Measurements from ENCODE around the gene IGFBP3.
"Not testable (repeated sequence)": the region's sequence is repeated elsewhere in the genome, so short reads cannot be mapped to it uniquely, and the experiment has no call there.

The IGFBP3 gene

GRCh38 chr7:45944058-45944457 lies 23.0 kb upstream of the IGFBP3 start:
- Histone ChIP-seq H3K27ac (ENCODE audit: insufficient read depth, low read length, poor library complexity, severe bottlenecking) (no peak overlapping the region), H3K36me3 (ENCODE audit: control insufficient read depth, insufficient read depth, low read length) (no peaks in the 10 kb centered on the region), H3K9me3 (ENCODE audit: control insufficient read depth, low read length) (no peaks in the 10 kb centered on the region), H3K27me3 (replicated peaks; ENCODE audit: control insufficient read depth, insufficient read depth, low read length, poor library complexity, severe bottlenecking) (no peaks in the 10 kb centered on the region), H3K4me1 (ENCODE audit: control insufficient read depth, insufficient read depth, low read length, poor library complexity, severe bottlenecking) (no peaks in the 10 kb centered on the region), H3K4me3 (ENCODE audit: insufficient read depth, low read depth, low read length, poor library complexity, severe bottlenecking) (no peak overlapping the region)
- DNase-seq, result no peak

DNA sequence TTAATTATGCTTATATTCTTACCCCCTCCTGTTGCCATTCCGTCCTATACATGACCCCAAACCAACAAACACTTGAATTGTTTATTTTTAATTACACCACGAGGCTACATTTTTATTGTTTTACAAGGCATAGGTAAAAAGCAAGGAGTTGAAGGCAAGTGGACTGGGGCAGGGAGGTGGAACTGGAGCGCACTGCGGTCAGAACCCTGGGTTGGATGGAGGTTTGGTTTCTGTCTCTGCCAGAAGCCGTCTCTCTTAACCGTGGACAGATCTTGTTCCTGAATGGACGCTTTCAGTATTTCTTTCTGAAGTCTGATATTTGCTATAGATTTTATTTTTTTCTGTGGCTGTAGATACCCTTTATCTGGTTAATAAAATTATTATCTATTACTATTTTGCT lies 19.9 kb upstream of the IGFBP3 start:
- Histone ChIP-seq H3K27me3 (replicated peaks; ENCODE audit: control insufficient read depth, insufficient read depth, low read length, poor library complexity, severe bottlenecking) (no peaks in the 10 kb centered on the region), H3K4me3 (ENCODE audit: insufficient read depth, low read depth, low read length, poor library complexity, severe bottlenecking) (peak overlapping the region; percentile 38), H3K27ac (ENCODE audit: insufficient read depth, low read length, poor library complexity, severe bottlenecking) (no peak overlapping the region), H3K4me1 (ENCODE audit: control insufficient read depth, insufficient read depth, low read length, poor library complexity, severe bottlenecking) (no peaks in the 10 kb centered on the region), H3K9me3 (ENCODE audit: control insufficient read depth, low read length) (no peaks in the 10 kb centered on the region), H3K36me3 (ENCODE audit: control insufficient read depth, insufficient read depth, low read length) (no peaks in the 10 kb centered on the region)
- no peak for DNase-seq

- H3K4me3 ChIP-seq (ENCODE audit: insufficient read depth, low read depth, low read length, poor library complexity, severe bottlenecking), result peak overlapping the region; percentile 38
- DNase-seq; H3K4me1 ChIP-seq (ENCODE audit: control insufficient read depth, insufficient read depth, low read length, poor library complexity, severe bottlenecking); H3K27ac ChIP-seq (ENCODE audit: insufficient read depth, low read length, poor library complexity, severe bottlenecking); H3K36me3 ChIP-seq (ENCODE audit: control insufficient read depth, insufficient read depth, low read length); H3K27me3 ChIP-seq (replicated peaks; ENCODE audit: control insufficient read depth, insufficient read depth, low read length, poor library complexity, severe bottlenecking); H3K9me3 ChIP-seq (ENCODE audit: control insufficient read depth, low read length): not testable (repeated sequence)
These were observed 19.2 kb upstream of the IGFBP3 start for GRCh38 chr7:45940237-45940781.

GRCh38 chr7:45939574-45939973 lies 18.5 kb upstream of the IGFBP3 start:
- Histone ChIP-seq H3K27ac (ENCODE audit: insufficient read depth, low read length, poor library complexity, severe bottlenecking) (no peak overlapping the region), H3K4me1 (ENCODE audit: control insufficient read depth, insufficient read depth, low read length, poor library complexity, severe bottlenecking) (no peaks in the 10 kb centered on the region), H3K9me3 (ENCODE audit: control insufficient read depth, low read length) (no peaks in the 10 kb centered on the region), H3K4me3 (ENCODE audit: insufficient read depth, low read depth, low read length, poor library complexity, severe bottlenecking) (no peak overlapping the region), H3K36me3 (ENCODE audit: control insufficient read depth, insufficient read depth, low read length) (no peaks in the 10 kb centered on the region), H3K27me3 (replicated peaks; ENCODE audit: control insufficient read depth, insufficient read depth, low read length, poor library complexity, severe bottlenecking) (no peaks in the 10 kb centered on the region)
- DNase-seq, result no peak

- Histone ChIP-seq H3K9me3 (ENCODE audit: control insufficient read depth, low read length) (no peaks in the 10 kb centered on the region), H3K4me3 (ENCODE audit: insufficient read depth, low read depth, low read length, poor library complexity, severe bottlenecking) (no peak overlapping the region), H3K36me3 (ENCODE audit: control insufficient read depth, insufficient read depth, low read length) (no peaks in the 10 kb centered on the region), H3K27ac (ENCODE audit: insufficient read depth, low read length, poor library complexity, severe bottlenecking) (no peak overlapping the region), H3K27me3 (replicated peaks; ENCODE audit: control insufficient read depth, insufficient read depth, low read length, poor library complexity, severe bottlenecking) (no peaks in the 10 kb centered on the region), H3K4me1 (ENCODE audit: control insufficient read depth, insufficient read depth, low read length, poor library complexity, severe bottlenecking) (no peaks in the 10 kb centered on the region)
- DNase-seq, result no peak
These were observed 17.7 kb upstream of the IGFBP3 start for GRCh38 chr7:45938626-45939302.

- Histone ChIP-seq H3K36me3 (ENCODE audit: control insufficient read depth, insufficient read depth, low read length) (no peaks in the 10 kb centered on the region), H3K4me1 (ENCODE audit: control insufficient read depth, insufficient read depth, low read length, poor library complexity, severe bottlenecking) (no peaks in the 10 kb centered on the region), H3K27ac (ENCODE audit: insufficient read depth, low read length, poor library complexity, severe bottlenecking) (no peak overlapping the region), H3K27me3 (replicated peaks; ENCODE audit: control insufficient read depth, insufficient read depth, low read length, poor library complexity, severe bottlenecking) (no peaks in the 10 kb centered on the region), H3K4me3 (ENCODE audit: insufficient read depth, low read depth, low read length, poor library complexity, severe bottlenecking) (no peak overlapping the region), H3K9me3 (ENCODE audit: control insufficient read depth, low read length) (no peaks in the 10 kb centered on the region)
- DNase-seq, result no peak
These were observed 16.8 kb upstream of the IGFBP3 start for GRCh38 chr7:45937862-45938261.

DNA sequence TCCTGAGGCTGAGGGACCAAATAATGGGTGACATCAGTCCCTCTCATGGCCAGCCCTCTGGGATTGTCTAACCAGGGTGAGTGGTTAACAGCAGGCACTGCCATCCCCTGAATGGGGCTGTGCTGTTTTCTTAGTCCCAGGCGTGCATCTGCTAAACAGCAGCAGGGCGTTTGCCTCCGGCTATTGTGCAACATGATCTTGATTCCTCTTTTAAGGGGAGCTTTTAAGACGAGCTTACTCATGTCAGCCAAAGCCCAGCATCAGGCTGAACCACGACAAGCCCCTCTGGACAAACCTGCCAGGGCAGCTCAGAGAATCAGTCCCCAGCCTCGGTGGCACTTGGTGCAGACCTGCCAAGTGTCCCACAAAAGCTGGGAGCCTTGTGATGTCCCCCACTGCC lies 16.2 kb upstream of the IGFBP3 start:
- Histone ChIP-seq H3K27me3 (replicated peaks; ENCODE audit: control insufficient read depth, insufficient read depth, low read length, poor library complexity, severe bottlenecking) (no peaks in the 10 kb centered on the region), H3K4me3 (ENCODE audit: insufficient read depth, low read depth, low read length, poor library complexity, severe bottlenecking) (no peak overlapping the region), H3K9me3 (ENCODE audit: control insufficient read depth, low read length) (no peaks in the 10 kb centered on the region), H3K27ac (ENCODE audit: insufficient read depth, low read length, poor library complexity, severe bottlenecking) (no peak overlapping the region), H3K36me3 (ENCODE audit: control insufficient read depth, insufficient read depth, low read length) (no peaks in the 10 kb centered on the region), H3K4me1 (ENCODE audit: control insufficient read depth, insufficient read depth, low read length, poor library complexity, severe bottlenecking) (no peaks in the 10 kb centered on the region)
- no peak for DNase-seq

- Histone ChIP-seq H3K4me3 (ENCODE audit: insufficient read depth, low read depth, low read length, poor library complexity, severe bottlenecking) (no peak overlapping the region), H3K27ac (ENCODE audit: insufficient read depth, low read length, poor library complexity, severe bottlenecking) (no peak overlapping the region), H3K36me3 (ENCODE audit: control insufficient read depth, insufficient read depth, low read length) (no peaks in the 10 kb centered on the region), H3K9me3 (ENCODE audit: control insufficient read depth, low read length) (no peaks in the 10 kb centered on the region), H3K27me3 (replicated peaks; ENCODE audit: control insufficient read depth, insufficient read depth, low read length, poor library complexity, severe bottlenecking) (no peaks in the 10 kb centered on the region), H3K4me1 (ENCODE audit: control insufficient read depth, insufficient read depth, low read length, poor library complexity, severe bottlenecking) (no peaks in the 10 kb centered on the region)
- no peak for DNase-seq
These were observed 9.9 kb upstream of the IGFBP3 start for GRCh38 chr7:45930967-45931366.

DNA sequence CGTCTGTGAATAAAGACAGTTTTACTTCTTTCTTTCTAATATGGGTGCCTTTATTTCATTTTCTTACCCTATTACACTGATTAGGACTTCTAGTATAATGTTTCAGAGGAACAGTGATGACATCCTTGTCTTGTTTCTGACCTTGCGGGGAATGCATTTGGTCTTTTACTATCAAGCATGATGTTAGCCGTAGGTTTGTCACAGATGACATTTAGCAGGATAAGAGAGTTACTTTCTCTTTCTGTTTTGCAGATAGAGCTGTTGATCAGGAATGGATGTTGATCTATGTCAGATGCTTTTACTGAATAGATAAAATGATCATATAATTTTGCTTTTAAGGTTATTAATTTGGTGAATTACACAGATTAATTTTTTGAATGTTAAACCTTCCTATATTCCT lies 6.6 kb upstream of the IGFBP3 start:
- Histone ChIP-seq H3K4me1 (ENCODE audit: control insufficient read depth, insufficient read depth, low read length, poor library complexity, severe bottlenecking) (peaks cover 5% of the 10 kb centered on the region), H3K36me3 (ENCODE audit: control insufficient read depth, insufficient read depth, low read length) (no peaks in the 10 kb centered on the region), H3K27ac (ENCODE audit: insufficient read depth, low read length, poor library complexity, severe bottlenecking) (no peak overlapping the region), H3K9me3 (ENCODE audit: control insufficient read depth, low read length) (no peaks in the 10 kb centered on the region), H3K27me3 (replicated peaks; ENCODE audit: control insufficient read depth, insufficient read depth, low read length, poor library complexity, severe bottlenecking) (no peaks in the 10 kb centered on the region), H3K4me3 (ENCODE audit: insufficient read depth, low read depth, low read length, poor library complexity, severe bottlenecking) (no peak overlapping the region)
- DNase-seq, result no peak

GRCh38 chr7:45924283-45924682 lies 3.2 kb upstream of the IGFBP3 start:
- no peaks in the 10 kb centered on the region for H3K9me3 ChIP-seq (ENCODE audit: control insufficient read depth, low read length)
- no peaks in the 10 kb centered on the region for H3K36me3 ChIP-seq (ENCODE audit: control insufficient read depth, insufficient read depth, low read length)
- no peak for DNase-seq
- H3K27ac ChIP-seq (ENCODE audit: insufficient read depth, low read length, poor library complexity, severe bottlenecking), result no peak overlapping the region
- H3K4me1 ChIP-seq (ENCODE audit: control insufficient read depth, insufficient read depth, low read length, poor library complexity, severe bottlenecking), result peaks cover 9% of the 10 kb centered on the region
- H3K4me3 ChIP-seq (ENCODE audit: insufficient read depth, low read depth, low read length, poor library complexity, severe bottlenecking), result no peak overlapping the region
- peaks cover 18% of the 10 kb centered on the region for H3K27me3 ChIP-seq (replicated peaks; ENCODE audit: control insufficient read depth, insufficient read depth, low read length, poor library complexity, severe bottlenecking)
